Measurements from ENCODE around the gene COL2A1. TPM values are rescaled to one million over a fixed set of nuclear protein-coding genes. Genes with fewer than 3 reads are reported as not detected.
A peak's percentile ranks its signal among the peaks of the same experiment; 100 is the strongest.

COL2A1 gene
- total RNA-seq, 1 donor from 2014 or later: 69.1 TPM

- Histone ChIP-seq H3K27me3 (peaks cover 9% of the 10 kb centered on the region), H3K79me2 (ENCODE audit: low read depth) (no peaks in the 10 kb centered on the region), H3K36me3 (peaks cover under 1% of the 10 kb centered on the region), H3K4me3 (no peak overlapping the region), H4K20me1 (ENCODE audit: low read depth) (peaks cover 56% of the 10 kb centered on the region), H2AFZ (replicated peaks) (no peak overlapping the region), H3K4me1 (peaks cover 48% of the 10 kb centered on the region), H3K27ac (no peak overlapping the region), H3K4me2 (no peak overlapping the region), H3K9me3 (ENCODE audit: low read depth) (no peaks in the 10 kb centered on the region), H3K9ac (no peak overlapping the region), H3F3A (ENCODE audit: low read depth) (peaks cover 29% of the 10 kb centered on the region)
- DNase-seq (ENCODE audit: low spot score): no peak
- Mint-ChIP-seq H3K4me3 (no peak overlapping the region), H3K36me3 (peaks cover 46% of the 10 kb centered on the region), H3K27me3 (ENCODE audit: insufficient read depth, low read depth) (peaks cover 16% of the 10 kb centered on the region), H3K27ac (peak overlapping the region; percentile 29), H3K9me3 (no peaks in the 10 kb centered on the region), H3K4me1 (peaks cover 60% of the 10 kb centered on the region)
- TF ChIP-seq EZH2phosphoT487 (IDR thresholded peaks at IDR 0.05) (no peak), CTCF (IDR thresholded peaks at IDR 0.05) (no peak), EZH2 (IDR thresholded peaks at IDR 0.05) (no peak)
Measured at GRCh38 chr12:47990351-47991105, 13.7 kb downstream of the COL2A1 start.

- H3K27ac Mint-ChIP-seq: peak overlapping the region; percentile 72
- H3K9me3 Mint-ChIP-seq: no peaks in the 10 kb centered on the region
- H3K9me3 ChIP-seq (ENCODE audit: low read depth): no peaks in the 10 kb centered on the region
- no peak overlapping the region for H3K27ac ChIP-seq
- H3F3A ChIP-seq (ENCODE audit: low read depth): peaks cover 29% of the 10 kb centered on the region
- peaks cover 9% of the 10 kb centered on the region for H3K27me3 ChIP-seq
- no peak for TF ChIP-seq EZH2 (IDR thresholded peaks at IDR 0.05)
- TF ChIP-seq CTCF (IDR thresholded peaks at IDR 0.05): no peak
- no peak for TF ChIP-seq EZH2phosphoT487 (IDR thresholded peaks at IDR 0.05)
- peak overlapping the region; percentile 79 for H3K4me2 ChIP-seq
- no peak overlapping the region for H3K4me3 Mint-ChIP-seq
- H3K36me3 ChIP-seq: no peaks in the 10 kb centered on the region
- peaks cover 60% of the 10 kb centered on the region for H3K4me1 Mint-ChIP-seq
- no peak overlapping the region for H2AFZ ChIP-seq (replicated peaks)
- no peaks in the 10 kb centered on the region for H3K79me2 ChIP-seq (ENCODE audit: low read depth)
- peaks cover 16% of the 10 kb centered on the region for H3K27me3 Mint-ChIP-seq (ENCODE audit: insufficient read depth, low read depth)
- peaks cover 56% of the 10 kb centered on the region for H4K20me1 ChIP-seq (ENCODE audit: low read depth)
- H3K9ac ChIP-seq: no peak overlapping the region
- peaks cover 48% of the 10 kb centered on the region for H3K4me1 ChIP-seq
- no peak overlapping the region for H3K4me3 ChIP-seq
- no peak for DNase-seq (ENCODE audit: low spot score)
- H3K36me3 Mint-ChIP-seq: peaks cover 45% of the 10 kb centered on the region
Measured at GRCh38 chr12:47989666-47990065, 14.6 kb downstream of the COL2A1 start.

GRCh38 chr12:47989023-47989417 lies 15.3 kb downstream of the COL2A1 start:
- Histone ChIP-seq H3K4me1 (peaks cover 48% of the 10 kb centered on the region), H3K36me3 (no peaks in the 10 kb centered on the region), H3K9ac (no peak overlapping the region), H3K27ac (no peak overlapping the region), H3K79me2 (ENCODE audit: low read depth) (no peaks in the 10 kb centered on the region), H3K9me3 (ENCODE audit: low read depth) (no peaks in the 10 kb centered on the region), H4K20me1 (ENCODE audit: low read depth) (peaks cover 55% of the 10 kb centered on the region), H3F3A (ENCODE audit: low read depth) (peaks cover 29% of the 10 kb centered on the region), H3K4me2 (peak overlapping the region; percentile 79), H3K27me3 (peaks cover 9% of the 10 kb centered on the region), H2AFZ (replicated peaks) (no peak overlapping the region), H3K4me3 (peak overlapping the region; percentile 26)
- H3K36me3 Mint-ChIP-seq: peaks cover 47% of the 10 kb centered on the region
- TF ChIP-seq CTCF (IDR thresholded peaks at IDR 0.05) (no peak), EZH2phosphoT487 (IDR thresholded peaks at IDR 0.05) (no peak), EZH2 (IDR thresholded peaks at IDR 0.05) (no peak)
- peaks cover 16% of the 10 kb centered on the region for H3K27me3 Mint-ChIP-seq (ENCODE audit: insufficient read depth, low read depth)
- H3K27ac Mint-ChIP-seq: peak overlapping the region; percentile 97
- no peak for DNase-seq (ENCODE audit: low spot score)
- H3K9me3 Mint-ChIP-seq: no peaks in the 10 kb centered on the region
- peaks cover 60% of the 10 kb centered on the region for H3K4me1 Mint-ChIP-seq
- H3K4me3 Mint-ChIP-seq: peak overlapping the region; percentile 74

Measured in neural progenitor cell (in vitro differentiated cells).